Gastrocnemius medialis (tissue), 4 donors: ENCODE results near the gene LMNTD1.

ENCODE experiments used
- CTCF ChIP-seq, 5 experiments: fragments of 450-650 bp in 3 of 5; fragments of 200-600 bp in 2 of 5; sonication (generic) in 2 of 5; IDR thresholded peaks in 4 of 5; conservative IDR thresholded peaks in 1 of 5; 1 replicate in 4 of 5; 2 replicates in 1 of 5; pipeline ENCODE4 v1.5.1; 2016 to 2019; ENCODE audit warnings: antibody characterized with exemption in 5 of 5, mild to moderate bottlenecking in 3 of 5, moderate library complexity in 3 of 5
- POLR2A ChIP-seq, 2 donors: fragments of 450-650 bp; IDR thresholded peaks; one replicate each; pipeline ENCODE4 v1.6.1; 2017; ENCODE audit warnings: antibody characterized with exemption in 2 of 2, mild to moderate bottlenecking in 2 of 2, moderate library complexity in 2 of 2

GRCh38 chr12:25458047-25458552 is 95.0 kb downstream of the LMNTD1 start:
- no peak for TF ChIP-seq CTCF (IDR thresholded peaks at IDR 0.05 in 4 of 5, conservative IDR thresholded peaks at IDR 0.05 in 1 of 5)
- TF ChIP-seq POLR2A (IDR thresholded peaks at IDR 0.05), result no peak
